C1 segment of cervical spinal cord (tissue), 14 donors: ENCODE data around the gene B3GALT4.
"Not testable (repeated sequence)": the region's sequence is repeated elsewhere in the genome, so short reads cannot be mapped to it uniquely, and the experiment has no call there.

Experiments
- DNase-seq, 14 donors: peaks; one replicate each; lab custom pipeline; 2025; lab: John Stamatoyannopoulos, UW

The B3GALT4 gene, protein sequence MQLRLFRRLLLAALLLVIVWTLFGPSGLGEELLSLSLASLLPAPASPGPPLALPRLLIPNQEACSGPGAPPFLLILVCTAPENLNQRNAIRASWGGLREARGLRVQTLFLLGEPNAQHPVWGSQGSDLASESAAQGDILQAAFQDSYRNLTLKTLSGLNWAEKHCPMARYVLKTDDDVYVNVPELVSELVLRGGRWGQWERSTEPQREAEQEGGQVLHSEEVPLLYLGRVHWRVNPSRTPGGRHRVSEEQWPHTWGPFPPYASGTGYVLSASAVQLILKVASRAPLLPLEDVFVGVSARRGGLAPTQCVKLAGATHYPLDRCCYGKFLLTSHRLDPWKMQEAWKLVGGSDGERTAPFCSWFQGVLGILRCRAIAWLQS

DNA sequence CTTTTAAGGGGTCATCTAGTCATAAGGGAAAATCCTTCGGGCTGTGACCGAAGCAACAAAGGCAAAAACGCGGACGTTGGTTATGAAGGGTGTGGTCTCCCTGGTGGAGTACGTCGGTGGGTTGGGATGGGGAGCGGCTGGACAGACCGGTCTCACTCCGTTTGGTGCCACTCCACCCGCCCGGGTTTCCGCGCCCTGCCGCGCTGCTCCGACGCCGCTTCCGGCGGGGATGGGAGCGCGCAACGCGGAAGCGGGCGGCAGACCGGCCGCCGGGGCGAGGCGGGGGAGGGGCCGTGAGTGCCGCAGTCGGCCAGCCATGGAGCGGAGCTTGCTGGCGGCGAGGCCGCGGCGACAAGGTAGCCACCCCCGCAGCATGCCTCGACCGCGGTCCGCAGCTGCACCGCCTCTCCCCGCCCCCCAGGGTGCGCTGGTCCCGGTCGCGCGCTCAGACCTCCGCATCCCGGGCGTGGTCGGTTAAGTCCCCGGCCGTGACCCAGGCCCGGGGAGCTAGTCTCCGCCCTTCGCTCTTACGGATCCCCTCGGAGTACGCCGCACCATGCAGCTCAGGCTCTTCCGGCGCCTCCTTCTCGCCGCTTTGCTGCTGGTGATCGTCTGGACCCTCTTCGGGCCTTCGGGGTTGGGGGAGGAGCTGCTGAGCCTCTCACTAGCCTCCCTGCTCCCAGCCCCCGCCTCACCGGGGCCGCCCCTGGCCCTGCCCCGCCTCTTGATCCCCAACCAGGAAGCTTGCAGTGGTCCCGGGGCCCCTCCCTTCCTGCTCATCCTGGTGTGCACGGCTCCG lies at the start of gene B3GALT4:
Gene B3GALT4, plus strand, starts transcription at position 260 of the 799 bp plus-strand sequence. Its CDS starts 297 bp downstream, at position 557.
- peak in 12 of 14 donors; percentile 12 to 78 (median 58) for DNase-seq

DNA sequence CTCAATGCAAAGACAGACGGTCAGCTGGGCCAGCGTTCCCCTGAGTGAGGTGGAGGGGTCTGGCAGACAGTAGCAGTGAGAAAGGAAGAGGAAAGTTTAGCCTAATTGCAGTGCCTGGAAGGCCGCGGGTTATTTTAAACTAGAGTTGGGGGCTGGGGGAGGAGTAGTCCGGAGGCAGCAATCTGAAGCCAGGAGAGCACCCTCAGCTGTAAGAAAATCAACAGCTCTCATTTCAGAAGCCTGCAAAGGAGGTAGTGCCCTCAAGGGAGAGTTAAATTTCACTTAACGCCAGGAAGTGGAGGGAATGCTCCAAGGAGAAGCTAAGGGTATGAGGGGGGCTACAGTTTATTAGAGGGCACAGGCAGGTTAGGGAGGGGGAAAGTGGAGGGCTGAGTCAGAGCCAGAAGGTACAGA lies 41.7 kb upstream of the B3GALT4 start:
- DNase-seq = no peak

DNA sequence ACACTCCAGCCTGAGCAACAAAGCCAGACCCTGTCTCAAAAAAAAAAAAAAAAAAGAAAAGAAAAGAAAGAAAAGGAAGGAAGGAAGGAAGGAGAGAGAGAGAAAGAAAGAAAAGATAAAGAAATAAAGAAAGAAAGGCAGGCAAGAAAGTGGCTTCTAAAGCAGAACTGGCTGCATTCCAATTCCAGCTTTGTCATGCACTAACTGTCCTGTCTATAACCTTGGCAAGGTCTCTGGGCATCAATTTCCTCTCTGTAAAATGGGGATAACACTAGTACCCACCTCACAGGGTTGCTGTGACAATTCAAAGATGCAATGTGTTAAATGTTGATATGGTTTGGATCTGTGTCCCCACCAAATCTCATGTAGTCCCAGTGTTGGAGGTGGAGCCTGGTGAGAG lies 40.6 kb upstream of the B3GALT4 start:
- no peak for DNase-seq

DNA sequence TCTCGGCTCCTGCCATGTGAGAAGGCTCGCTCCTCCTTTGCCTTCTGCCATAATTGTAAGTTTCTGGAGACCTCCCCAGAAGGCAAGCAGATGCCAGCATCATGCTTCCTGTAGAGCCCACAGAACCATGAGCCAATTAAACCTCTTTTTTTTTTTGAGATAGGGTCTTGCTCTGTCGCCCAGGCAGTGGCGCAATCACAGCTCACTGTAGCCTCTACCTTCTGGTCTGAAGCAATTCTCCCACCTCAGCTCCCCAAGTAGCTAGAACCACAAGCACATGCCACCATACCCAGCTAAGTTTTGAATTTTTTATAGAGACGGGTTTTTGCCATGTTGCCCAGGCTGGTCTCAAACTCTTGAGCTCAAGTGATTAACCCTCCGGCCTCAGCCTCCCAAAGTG lies 40.1 kb upstream of the B3GALT4 start:
- no peak for DNase-seq

DNA sequence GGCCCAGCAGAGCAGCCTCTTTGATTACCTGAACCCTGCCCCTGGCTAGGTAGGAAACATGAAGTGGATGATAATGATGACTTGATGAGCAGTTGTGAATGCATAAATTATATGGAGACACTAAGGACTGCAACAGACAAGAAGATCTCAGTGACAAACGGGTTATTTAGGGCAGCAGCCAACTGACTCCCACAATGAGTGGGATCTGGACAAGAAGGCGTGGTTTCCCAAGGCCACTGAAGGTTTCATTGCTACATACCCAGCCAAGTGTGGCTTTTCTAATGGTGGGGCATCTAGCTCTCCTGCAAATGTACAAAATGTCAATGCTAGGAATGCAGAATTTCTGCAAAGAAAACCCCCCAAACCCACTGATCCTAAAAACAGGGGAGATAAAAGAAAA lies 39.2 kb upstream of the B3GALT4 start:
- DNase-seq = no peak

DNA sequence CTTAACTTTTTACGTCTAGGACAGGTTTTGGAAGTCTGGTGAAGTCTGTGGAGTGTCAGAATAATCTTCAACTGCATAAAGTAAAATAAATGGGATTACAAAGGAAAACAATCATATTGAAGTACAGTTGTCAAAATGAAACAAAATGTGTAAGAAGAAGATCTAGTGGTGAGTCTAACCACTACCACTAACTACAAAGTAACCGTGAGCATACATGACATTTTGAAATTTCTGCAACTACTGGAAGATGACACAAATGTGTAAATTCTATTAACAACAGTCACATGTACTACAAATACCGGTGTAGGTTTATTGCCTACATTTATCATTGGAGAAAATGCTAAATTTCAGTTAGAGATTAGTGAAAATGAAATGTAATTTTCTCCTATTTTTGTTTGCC lies 35.0 kb upstream of the B3GALT4 start:
- DNase-seq = no peak

DNA sequence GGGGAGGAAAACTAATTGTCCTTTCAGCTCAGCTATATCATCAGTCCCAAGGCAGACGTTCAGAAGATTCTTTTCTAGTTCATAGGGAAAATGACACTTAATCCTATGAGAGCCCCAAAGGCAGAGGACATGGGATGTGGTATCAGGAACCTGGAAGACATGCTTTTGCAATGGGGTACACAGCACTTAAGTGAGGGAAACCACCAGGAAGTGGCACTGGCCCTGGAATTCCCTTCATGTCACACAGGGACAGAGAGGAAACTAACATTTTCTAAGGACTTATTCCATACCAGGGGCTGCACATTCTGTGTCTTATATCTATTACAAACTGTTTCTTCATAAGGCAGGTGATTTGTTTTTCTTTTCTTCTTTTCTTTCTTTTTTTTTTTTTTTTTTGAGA lies 33.4 kb upstream of the B3GALT4 start:
- DNase-seq = no peak

DNA sequence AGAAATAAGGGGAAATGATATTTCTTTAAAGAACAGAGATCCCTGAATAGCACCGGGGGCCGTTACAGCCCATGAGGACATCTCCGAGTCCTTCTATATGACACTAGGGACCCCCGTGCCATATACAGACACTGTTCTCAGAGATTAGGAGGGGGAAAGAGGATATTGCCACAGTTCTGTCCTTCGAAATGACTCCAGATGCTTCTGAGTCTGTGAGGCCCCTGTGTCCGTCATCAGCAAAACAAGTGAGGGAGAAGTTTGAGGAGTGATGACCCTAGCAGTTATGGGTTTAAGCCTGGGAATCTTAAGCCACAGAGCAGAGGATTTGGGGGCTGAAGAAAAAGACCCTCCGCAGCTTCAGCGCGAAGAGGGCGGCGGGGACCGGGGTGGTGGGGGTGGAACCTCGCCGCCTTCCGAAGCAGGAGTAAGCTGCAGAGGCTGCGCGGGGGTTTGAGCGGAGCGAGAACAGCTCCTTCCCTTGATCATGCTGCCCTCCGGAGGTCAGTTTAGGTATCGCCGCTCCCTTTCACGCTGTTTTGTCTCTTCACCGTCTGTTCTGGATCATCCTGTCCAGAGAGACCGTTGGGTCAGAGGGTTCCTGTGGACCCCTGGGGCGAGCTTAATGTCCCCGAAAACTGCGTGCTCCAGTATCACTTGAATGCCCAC lies 28.8 kb upstream of the B3GALT4 start:
- DNase-seq = peak; percentile 35 to 91 (median 80)

DNA sequence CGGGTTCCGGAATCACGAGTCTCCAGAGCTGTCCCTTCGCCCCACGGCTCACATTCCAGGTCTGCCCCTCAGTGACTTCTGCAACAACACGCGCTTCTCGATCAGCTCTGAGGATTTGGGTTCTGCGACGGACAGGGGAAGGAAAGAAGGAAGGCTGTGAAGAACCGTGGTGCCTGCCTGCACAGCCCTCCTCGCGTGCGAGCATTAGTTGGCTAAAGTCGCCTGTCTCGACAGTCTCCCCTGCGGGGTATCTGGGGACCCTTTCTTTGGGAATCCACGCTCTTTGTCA lies 28.3 kb upstream of the B3GALT4 start:
- peak in 1 of 14 donors; percentile 63 for DNase-seq

DNA sequence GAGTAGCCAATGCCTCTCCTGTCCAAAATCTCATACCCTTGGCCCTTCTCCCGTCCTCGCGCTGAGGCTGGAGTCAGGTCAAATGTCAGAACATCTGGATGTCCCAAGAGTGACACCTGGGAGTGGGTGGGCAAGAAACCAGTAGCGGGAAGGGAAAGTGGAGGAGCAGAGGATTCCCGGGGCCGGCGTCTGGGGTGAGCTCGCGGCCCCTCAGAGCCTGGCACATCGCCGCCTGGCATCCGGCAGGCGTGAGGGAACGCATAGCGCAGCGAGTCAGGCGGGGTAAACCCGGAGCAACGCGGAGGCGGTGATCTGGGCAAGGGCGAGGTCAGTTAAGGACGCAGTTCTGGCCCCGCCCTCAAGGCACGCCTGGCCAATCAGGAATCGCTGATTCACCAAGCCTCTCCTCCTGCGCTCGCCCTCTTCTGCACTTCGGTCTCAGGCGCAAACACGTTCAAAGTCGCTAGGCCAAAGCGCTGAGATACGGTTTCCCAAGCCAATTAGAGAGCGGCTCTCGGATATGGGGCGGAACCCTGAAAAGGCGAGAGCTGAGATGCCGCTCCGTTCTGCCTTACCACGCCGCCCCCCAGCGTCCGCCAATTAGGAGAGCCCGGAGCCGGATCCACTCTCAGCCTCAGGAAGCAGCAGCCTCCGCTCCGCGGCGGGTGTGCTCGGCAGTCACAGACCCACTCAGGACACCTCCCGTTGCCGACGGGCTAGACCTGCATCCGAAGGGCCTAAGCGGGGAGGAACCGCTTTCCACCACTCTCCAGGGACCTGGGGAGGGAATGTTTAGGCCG lies 27.8 kb upstream of the B3GALT4 start:
- DNase-seq = peak; percentile 59 to 100 (median 94)

DNA sequence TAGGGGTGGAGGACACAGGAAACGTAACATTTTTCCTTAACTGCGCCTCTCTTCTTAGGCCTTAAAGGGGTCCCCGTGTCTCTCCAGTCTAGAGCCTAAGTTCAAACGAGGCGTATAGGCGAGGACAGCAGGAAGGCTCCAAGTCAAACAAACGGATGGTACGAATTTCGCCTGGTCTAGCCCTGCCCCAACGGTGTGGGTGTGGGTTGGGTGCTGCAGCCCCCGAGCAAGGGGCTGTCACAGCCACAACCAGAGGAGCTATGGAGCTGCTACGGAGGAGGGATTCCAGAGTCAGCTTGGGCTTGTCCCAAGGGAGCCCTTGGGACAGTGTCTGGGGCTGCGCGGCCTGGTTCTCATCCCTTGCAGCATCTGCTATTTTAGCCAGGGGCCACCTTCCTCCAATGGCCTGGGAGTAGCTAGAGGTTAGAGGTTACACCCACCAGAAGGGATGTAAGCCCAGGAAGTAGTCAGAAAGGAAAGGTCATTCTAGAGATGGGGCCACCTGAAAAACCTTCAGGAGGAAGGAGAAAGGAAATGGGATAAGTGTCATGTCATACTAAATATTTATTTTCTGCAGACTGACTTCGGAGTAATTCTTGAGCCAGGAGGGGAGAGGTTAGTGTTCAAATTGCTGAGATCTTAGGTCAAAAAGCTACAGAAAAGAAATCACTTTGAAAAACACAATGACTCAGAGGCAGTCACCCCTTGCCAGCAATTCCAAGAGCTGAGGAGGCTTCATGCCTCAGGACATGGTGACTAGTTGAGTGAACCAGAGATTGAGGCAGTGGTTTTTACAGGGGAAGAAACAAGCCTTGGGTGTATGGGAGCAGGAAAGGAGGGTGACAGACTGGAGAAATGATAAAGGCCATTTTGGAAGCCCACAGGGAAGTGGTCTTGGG lies 26.9 kb upstream of the B3GALT4 start:
- peak in 1 of 14 donors; percentile 38 for DNase-seq

DNA sequence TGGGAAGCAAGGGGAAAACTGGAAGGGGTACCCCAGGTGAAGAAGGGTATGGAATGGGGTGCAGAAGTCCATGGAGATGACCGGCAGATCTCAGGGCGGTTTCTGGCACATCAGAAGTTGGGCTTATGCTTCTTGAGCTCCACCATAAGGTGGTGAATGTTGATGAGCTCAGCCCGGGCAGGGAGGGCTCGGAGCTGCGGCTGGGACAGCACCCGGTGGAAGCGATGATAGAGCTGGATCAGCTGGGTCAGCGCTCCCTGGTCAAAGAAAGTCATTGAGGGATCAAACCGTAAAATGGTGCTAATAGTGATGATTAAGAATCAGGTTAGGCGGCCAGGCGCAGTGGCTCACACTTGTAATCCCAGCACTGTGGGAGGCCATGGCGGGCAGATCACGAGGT lies 26.2 kb upstream of the B3GALT4 start:
- no peak for DNase-seq

DNA sequence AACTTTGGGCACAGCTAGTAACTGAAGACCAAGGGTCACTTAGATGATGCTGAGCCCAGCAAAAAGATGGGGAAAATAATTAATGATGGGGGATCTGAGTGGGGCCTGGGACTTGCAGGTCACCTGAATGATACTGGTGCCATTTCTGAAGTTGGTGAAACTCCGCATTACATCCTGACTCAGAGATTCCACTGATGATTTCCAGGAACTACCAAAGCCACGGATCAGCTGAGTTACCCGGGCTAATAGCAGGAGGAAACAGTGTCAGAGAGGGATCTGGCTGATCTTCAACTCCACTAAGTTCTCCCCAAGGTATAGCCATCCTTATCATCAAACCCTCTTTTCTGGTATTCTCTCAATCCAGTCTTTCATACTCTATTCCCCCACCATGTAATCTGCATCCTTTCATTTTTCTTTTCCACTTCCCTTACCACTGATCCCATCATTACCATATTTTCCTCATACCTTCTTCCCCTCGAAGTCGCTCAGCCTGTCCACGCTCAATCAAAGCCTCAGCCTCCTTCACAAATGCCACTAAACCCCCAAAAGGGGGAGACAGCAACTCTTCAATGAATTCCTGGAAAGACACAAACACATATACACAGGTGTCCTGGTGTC lies 25.4 kb upstream of the B3GALT4 start:
- DNase-seq = no peak

DNA sequence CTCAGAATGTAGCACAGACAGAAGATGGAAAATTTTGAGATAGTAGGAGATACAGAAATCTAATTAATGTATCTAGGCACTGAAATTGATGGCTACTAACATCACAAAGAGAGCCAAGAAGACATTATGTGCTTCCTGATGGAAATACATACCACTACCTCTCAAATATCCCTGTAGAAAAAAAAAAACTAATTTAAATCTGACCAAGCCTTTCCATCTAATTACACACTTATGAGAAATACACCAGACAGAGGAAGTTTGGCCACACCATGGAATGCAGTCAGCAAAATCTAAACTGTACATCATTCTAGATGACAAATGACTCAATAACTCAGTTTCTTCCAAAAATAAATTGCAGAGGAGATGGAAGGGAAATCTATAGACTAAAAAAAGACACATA lies 24.2 kb upstream of the B3GALT4 start:
- DNase-seq = no peak

DNA sequence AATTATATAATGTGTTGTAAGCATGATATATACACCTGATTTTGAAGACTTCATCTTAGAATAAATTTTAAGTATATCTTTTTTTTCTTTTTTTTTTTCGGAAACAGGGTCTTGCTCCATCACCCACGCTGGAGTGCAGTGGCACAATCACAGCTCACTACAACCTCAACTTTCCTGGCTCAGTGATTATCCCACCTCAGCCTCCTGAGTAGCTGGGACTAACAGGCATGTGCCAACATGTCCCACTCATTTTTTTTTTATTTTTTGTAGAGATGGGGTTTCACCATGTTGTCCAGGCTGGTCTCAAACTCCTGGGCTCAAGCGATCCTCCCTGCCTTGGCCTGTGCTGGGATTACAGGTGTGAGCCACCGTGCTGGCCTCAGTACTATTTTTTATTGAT lies 22.3 kb upstream of the B3GALT4 start:
- DNase-seq = no peak

DNA sequence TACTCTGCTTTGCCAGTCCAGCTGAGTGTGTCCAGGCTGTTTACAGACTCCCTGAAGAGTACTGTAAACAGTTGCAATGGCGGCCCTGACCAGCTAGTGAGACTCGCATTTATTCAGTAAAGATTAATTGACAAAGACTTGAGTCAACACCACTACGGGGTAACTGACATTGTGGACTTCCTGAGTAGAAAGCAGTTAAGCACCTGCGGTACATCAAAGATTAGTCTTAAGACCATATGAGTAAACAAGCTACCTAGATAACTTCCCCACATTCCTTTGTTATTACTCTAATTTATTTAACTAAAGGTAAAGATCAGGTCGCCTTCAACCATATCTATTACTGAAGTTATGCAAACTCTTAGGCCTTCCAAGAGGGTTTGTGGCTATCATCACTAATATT lies 17.9 kb upstream of the B3GALT4 start:
- no peak for DNase-seq

DNA sequence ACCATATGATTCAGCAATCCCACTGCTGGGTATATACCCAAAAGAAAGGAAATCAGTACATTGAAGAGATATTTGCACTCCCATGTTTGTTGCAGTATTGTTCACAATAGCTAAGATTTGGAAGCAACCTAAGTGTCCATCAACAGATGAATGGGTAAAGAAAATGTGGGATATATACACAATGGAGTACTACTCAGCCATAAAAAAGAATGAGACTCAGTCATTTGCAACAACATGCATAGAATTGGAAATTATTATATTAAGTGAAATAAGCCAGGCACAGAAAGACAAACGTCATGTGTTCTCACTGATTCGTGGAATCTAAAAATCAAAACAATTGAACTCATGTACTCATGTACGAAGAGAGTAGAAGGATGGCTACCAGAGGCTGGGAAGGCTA lies 14.4 kb upstream of the B3GALT4 start:
- DNase-seq = not testable (repeated sequence)

DNA sequence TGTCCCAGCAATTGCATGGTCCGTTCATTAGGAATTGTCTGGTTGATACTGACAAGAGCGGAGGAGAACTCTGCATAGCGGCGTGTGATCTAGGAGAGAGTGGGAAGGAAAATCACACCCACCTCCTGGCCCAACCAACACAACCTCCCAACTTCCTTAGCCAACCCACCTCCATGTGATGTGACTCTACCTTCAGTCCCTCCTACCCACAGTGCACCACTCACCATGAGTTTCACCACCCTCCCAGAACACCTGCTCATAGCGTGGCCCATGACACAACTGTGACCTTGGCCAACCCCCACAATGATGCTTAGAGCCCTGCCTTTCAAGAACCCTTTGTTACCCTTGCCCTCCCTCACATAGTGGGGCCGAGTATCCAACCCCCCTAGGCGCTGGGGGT lies 12.9 kb upstream of the B3GALT4 start:
- DNase-seq = no peak

DNA sequence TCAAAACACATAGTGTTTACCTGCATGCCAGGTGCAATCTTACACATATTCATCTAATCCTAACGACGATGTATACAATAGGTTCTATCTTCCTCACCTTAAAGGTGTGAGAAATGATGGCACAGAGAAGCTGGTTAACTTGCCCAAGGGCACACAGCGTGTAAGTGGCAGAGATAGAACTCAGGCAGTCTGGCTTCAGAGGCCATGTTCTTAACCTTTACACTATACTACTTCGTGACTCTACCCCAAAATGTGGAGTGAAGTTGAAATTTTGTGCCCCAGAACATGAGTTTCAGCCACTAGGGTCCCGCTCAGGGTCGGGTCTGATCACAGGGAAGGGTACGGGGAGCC lies 5.8 kb upstream of the B3GALT4 start:
- DNase-seq = peak in 1 of 14 donors; percentile 43
